Endothelial cell of umbilical vein (primary cell): Measurements from ENCODE around the gene ZDHHC5. TPM values are rescaled to one million over a fixed set of nuclear protein-coding genes. Genes with fewer than 3 reads are reported as not detected.

ENCODE experiments used
- BruUV-seq: library from RNA; stranded (reverse); fragments of 400-500 nt; replicated peaks from 2 replicates; lab custom pipeline; 2021; lab: Mats Ljungman, UMichigan
- CTCF ChIA-PET: fragments of 300-600, 350-600 bp; sonication (Branson Sonifier 250); formaldehyde crosslinking; loops from one replicate; lab custom pipeline; 2021; ENCODE audit warnings: antibody characterized with exemption, inconsistent platforms; lab: Charles Lee
- POLR2A ChIA-PET: fragments of 300-600, 350-600 bp; sonication (Branson Sonifier 250); formaldehyde crosslinking; loops from one replicate; lab custom pipeline; 2021; ENCODE audit warnings: antibody characterized with exemption, inconsistent platforms; lab: Charles Lee
- DNase-seq: peaks from one replicate; pipeline ENCODE4 v3.0.0-alpha.2; 2011; ENCODE audit warnings: low read depth, low spot score
- FAIRE-seq: peaks from 2 replicates; lab custom pipeline; 2011; peaks lifted over from hg19 to GRCh38; lab: Jason Lieb, UNC
- H2AFZ ChIP-seq: 2 replicates; pipeline ENCODE4 v1.6.0; 2012; ENCODE audit warnings: low read depth, low read length, control low read depth, inconsistent platforms
- H3K27ac ChIP-seq: 2 replicates; pipeline ENCODE4 v1.5.1; 2011; ENCODE audit warnings: low read depth, mild to moderate bottlenecking, control low read depth, low read length, moderate library complexity; ENCODE audit not compliant: insufficient read depth
- H3K27me3 ChIP-seq, 2 experiments: 2 replicates each; pipeline versions ENCODE4 v1.6.0 to v1.6.1; 2011; ENCODE audit warnings: low read length in 2 of 2, mixed read lengths in 1 of 2; ENCODE audit not compliant: control insufficient read depth in 2 of 2, insufficient read depth in 2 of 2
- H3K36me3 ChIP-seq, 2 experiments: 2 replicates in 1 of 2; 3 replicates in 1 of 2; pipeline ENCODE4 v1.5.1; 2011; ENCODE audit warnings: low read length in 2 of 2, mild to moderate bottlenecking in 1 of 2, moderate library complexity in 1 of 2; ENCODE audit not compliant: control insufficient read depth in 2 of 2, insufficient read depth in 2 of 2; ENCODE audit errors: extremely low read depth in 1 of 2
- H3K4me1 ChIP-seq: 3 replicates; pipeline ENCODE4 v1.5.1; 2011; ENCODE audit warnings: mild to moderate bottlenecking, low read length; ENCODE audit not compliant: control insufficient read depth, insufficient read depth; ENCODE audit errors: extremely low read depth
- H3K4me2 ChIP-seq: 2 replicates; pipeline ENCODE4 v1.6.1; 2011; ENCODE audit warnings: low read length, control low read depth, mixed read lengths; ENCODE audit not compliant: insufficient read depth
- H3K4me3 ChIP-seq, 3 experiments: fragments of 200-600 bp in 1 of 3; sonication (generic), shearing (Covaris generic) in 1 of 3; replicated peaks in 1 of 3; 2 replicates each; pipeline ENCODE4 v1.5.1; 2011 to 2016; ENCODE audit warnings: control low read depth in 3 of 3, low read length in 3 of 3, mild to moderate bottlenecking in 2 of 3, inconsistent platforms in 1 of 3, low read depth in 1 of 3, moderate library complexity in 1 of 3; ENCODE audit not compliant: insufficient read depth in 1 of 3
- H3K79me2 ChIP-seq: 2 replicates; pipeline ENCODE4 v1.6.0; 2012; ENCODE audit warnings: low read length, inconsistent platforms; ENCODE audit not compliant: control insufficient read depth, insufficient read depth
- H3K9ac ChIP-seq: replicated peaks from 2 replicates; pipeline ENCODE3; 2011; ENCODE audit warnings: low read length, control low read depth; ENCODE audit not compliant: insufficient read depth; ENCODE audit errors: extremely low read depth
- H3K9me1 ChIP-seq: replicated peaks from 3 replicates; pipeline ENCODE4 v1.6.0; 2011; ENCODE audit warnings: mild to moderate bottlenecking, low read length; ENCODE audit not compliant: control insufficient read depth, insufficient read depth; ENCODE audit errors: extremely low read depth
- H3K9me3 ChIP-seq: replicated peaks from 2 replicates; pipeline ENCODE4 v1.5.1; 2012; ENCODE audit warnings: low read length, inconsistent platforms; ENCODE audit not compliant: control insufficient read depth, insufficient read depth
- H4K20me1 ChIP-seq: replicated peaks from 2 replicates; pipeline ENCODE3; 2011; ENCODE audit warnings: mild to moderate bottlenecking, low read length; ENCODE audit not compliant: control insufficient read depth, insufficient read depth; ENCODE audit errors: extremely low read depth
- CTCF ChIP-seq, 2 donors: IDR thresholded peaks; 1 replicate in 1 of 2; 2 replicates in 1 of 2; pipeline ENCODE4 v1.5.1; 2011; ENCODE audit warnings: low read length in 2 of 2, mild to moderate bottlenecking in 2 of 2, moderate library complexity in 2 of 2, control low read depth in 1 of 2, inconsistent platforms in 1 of 2, low read depth in 1 of 2; ENCODE audit not compliant: insufficient read depth in 1 of 2; ENCODE audit errors: extremely low read depth in 1 of 2
- EZH2 ChIP-seq: IDR thresholded peaks from 2 replicates; pipeline ENCODE4 v1.6.1; 2012; ENCODE audit warnings: borderline replicate concordance, low read depth, mild to moderate bottlenecking, moderate library complexity, low read length, inconsistent platforms; ENCODE audit not compliant: severe bottlenecking
- FOS ChIP-seq: IDR thresholded peaks from 2 replicates; pipeline ENCODE4 v1.6.1; 2011; ENCODE audit warnings: mild to moderate bottlenecking, low read length, moderate library complexity, borderline replicate concordance; ENCODE audit not compliant: insufficient read depth
- GATA2 ChIP-seq: IDR thresholded peaks from 2 replicates; pipeline ENCODE4 v1.7.0; 2011; ENCODE audit warnings: low read depth, mild to moderate bottlenecking, moderate library complexity, mixed read lengths, low read length; ENCODE audit not compliant: insufficient read length, insufficient read depth
- JUN ChIP-seq: IDR thresholded peaks from 2 replicates; pipeline ENCODE4 v1.6.1; 2011; ENCODE audit warnings: borderline replicate concordance, low read depth; ENCODE audit not compliant: insufficient read length, insufficient read depth
- MAX ChIP-seq: IDR thresholded peaks from 2 replicates; pipeline ENCODE4 v1.6.1; 2011; ENCODE audit not compliant: insufficient read depth, insufficient read length
- MYC ChIP-seq: IDR thresholded peaks from one replicate; pipeline ENCODE4 v1.6.1; 2011; ENCODE audit warnings: mild to moderate bottlenecking, low read depth, low read length
- POLR2A ChIP-seq: IDR thresholded peaks from 2 replicates; pipeline ENCODE4 v1.6.1; 2012; ENCODE audit warnings: low read depth, mild to moderate bottlenecking, control low read depth, low read length
- POLR2AphosphoS5 ChIP-seq: IDR thresholded peaks from 2 replicates; pipeline ENCODE4 v1.6.1; 2012; ENCODE audit warnings: low read depth, mild to moderate bottlenecking, control low read depth, low read length, moderate library complexity; ENCODE audit not compliant: insufficient read depth
- dilution Hi-C: fragments of 300-500 bp; cut with MboI; formaldehyde crosslinking; loops from one replicate; pipeline ENCODE4 v1.15.0; 2019; ENCODE audit warnings: low sequenced_read_pairs; ENCODE audit not compliant: extremely low pct_ligation_motif_present
- intact Hi-C: fragments of 100-400 bp; cut with micrococcal nuclease; formaldehyde crosslinking; loops from one replicate; pipeline ENCODE4 v1.10.0; 2022
- polyA plus RNA-seq, 4 experiments: library from polyadenylated mRNA; depleted of rRNA in 3 of 4; stranded (reverse) in 3 of 4; unstranded in 1 of 4; fragments of >200 nt; gene quantifications; 2 replicates each; pipeline versions ENCODE4 v1.2.1 to v1.2.3, GENCODE V29; 2011 to 2012; ENCODE audit warnings: missing spikeins in 1 of 4
- total RNA-seq: library from RNA; stranded (reverse); gene quantifications from 2 replicates; pipeline ENCODE4 v1.2.3, GENCODE V29; 2021

The ZDHHC5 gene
- total and polyA plus RNA-seq, 2 donors (not counting 3 experiments of a cell fraction or from before 2014, with no cell fraction given): 52.9 to 67.4 TPM

- no peak overlapping the region for H2AFZ ChIP-seq
- H3K36me3 ChIP-seq: peaks cover 26 to 34% of the 10 kb centered on the region in 2 experiments
- H3K4me3 ChIP-seq: no peak overlapping the region
- DNase-seq (no peak), FAIRE-seq (no peak)
- no peaks in the 10 kb centered on the region for H3K4me1 ChIP-seq
- dilution Hi-C loops (no loop called here), intact Hi-C loops (no loop called here)
- H4K20me1 ChIP-seq: no peaks in the 10 kb centered on the region
- H3K27ac ChIP-seq: no peak overlapping the region
- no peaks in the 10 kb centered on the region for H3K9me1 ChIP-seq
- no peaks in the 10 kb centered on the region for H3K27me3 ChIP-seq
- H3K9me3 ChIP-seq: no peaks in the 10 kb centered on the region
- H3K9ac ChIP-seq: no peak overlapping the region
- POLR2A ChIA-PET: no interaction called here
- no TSS peak for BruUV-seq
- TF ChIP-seq MYC (no peak), FOS (no peak), GATA2 (no peak), JUN (no peak), POLR2A (no peak), MAX (no peak), EZH2 (no peak), POLR2AphosphoS5 (no peak), CTCF (IDR thresholded peaks at IDR 0.05; ENCODE audit: extremely low read depth in 1 of 2, insufficient read depth in 1 of 2, low read depth in 1 of 2, low read length in 2 of 2) (no peak)
- peaks cover 2% of the 10 kb centered on the region for H3K79me2 ChIP-seq
- CTCF ChIA-PET: interaction anchor here (0.6 to 1.9 kb wide), 6 partner anchors 9 to 366 kb away, joined by 3 to 6 read pairs (median 4); partner anchors contain the start of gene TMX2
- H3K4me2 ChIP-seq: no peak overlapping the region
These were observed 35.4 kb downstream of the ZDHHC5 start for GRCh38 chr11:57703341-57703740.
